HepG2 (cell line): ENCODE results near the gene MRI1. TPM values are rescaled to one million over a fixed set of nuclear protein-coding genes. Genes with fewer than 3 reads are reported as not detected.

ENCODE experiments used
- AGO2 ChIP-seq: fragments of 200-400 bp; formaldehyde crosslinking; optimal IDR thresholded peaks from 2 replicates; pipeline ENCODE3; 2017; ENCODE audit warnings: mild to moderate bottlenecking, low read depth, low read length, moderate library complexity
- ARID2 ChIP-seq: sonication (generic); formaldehyde crosslinking; IDR thresholded peaks from 2 replicates; pipeline ENCODE4 v1.8.1; 2022; ENCODE audit warnings: mild to moderate bottlenecking, missing genetic modification reagents, borderline replicate concordance
- CCAR2 ChIP-seq: fragments of 200-400 bp; formaldehyde crosslinking; optimal IDR thresholded peaks from 2 replicates; pipeline ENCODE3; 2018; ENCODE audit warnings: low read depth, mild to moderate bottlenecking, low read length, moderate library complexity
- DMAP1 ChIP-seq: IDR thresholded peaks from 2 replicates; pipeline ENCODE4 v1.6.1; 2016
- DNMT1 ChIP-seq: sonication (generic); formaldehyde crosslinking; IDR thresholded peaks from 2 replicates; pipeline ENCODE4 v1.5.1; 2020; ENCODE audit warnings: mild to moderate bottlenecking, missing genetic modification reagents
- EHMT2 ChIP-seq: fragments of 200-600 bp; sonication (generic); IDR thresholded peaks from 2 replicates; pipeline ENCODE4 v1.7.0; 2017; ENCODE audit warnings: antibody characterized with exemption, low read depth, low read length, borderline replicate concordance
- KMT2A ChIP-seq: sonication (generic); formaldehyde crosslinking; IDR thresholded peaks from 2 replicates; pipeline ENCODE4 v1.4.0; 2020; ENCODE audit warnings: missing genetic modification reagents
- MEF2D ChIP-seq: sonication (generic); formaldehyde crosslinking; IDR thresholded peaks from 2 replicates; pipeline ENCODE4 v1.5.1; 2020; ENCODE audit warnings: mild to moderate bottlenecking, missing genetic modification reagents
- MXI1 ChIP-seq: IDR thresholded peaks from 3 replicates; pipeline ENCODE4 v1.6.1; 2012; ENCODE audit warnings: low read depth, low read length, inconsistent platforms, borderline replicate concordance
- NCOR1 ChIP-seq: fragments of 200-600 bp; sonication (generic); IDR thresholded peaks from 2 replicates; pipeline ENCODE4 v1.7.0; 2017; ENCODE audit warnings: antibody characterized with exemption, low read length, borderline replicate concordance
- RARG ChIP-seq: sonication (generic); formaldehyde crosslinking; IDR thresholded peaks from 2 replicates; pipeline ENCODE4 v1.4.0; 2020; ENCODE audit warnings: low read depth, mild to moderate bottlenecking, missing genetic modification reagents
- RBM22 ChIP-seq: fragments of 200-400 bp; formaldehyde crosslinking; optimal IDR thresholded peaks from 2 replicates; pipeline ENCODE3; 2017; ENCODE audit warnings: mild to moderate bottlenecking, low read length, moderate library complexity
- SRSF1 ChIP-seq: fragments of 200-400 bp; formaldehyde crosslinking; optimal IDR thresholded peaks from 2 replicates; pipeline ENCODE3; 2017; ENCODE audit warnings: mild to moderate bottlenecking, low read depth, low read length, moderate library complexity
- ZBTB42 ChIP-seq: sonication (generic); formaldehyde crosslinking; IDR thresholded peaks from 2 replicates; pipeline ENCODE4 v1.5.0; 2020; ENCODE audit warnings: mild to moderate bottlenecking, missing genetic modification reagents
- ZFAT ChIP-seq: sonication (generic); formaldehyde crosslinking; conservative IDR thresholded peaks from 2 replicates; pipeline ENCODE4 v1.8.1; 2023; ENCODE audit warnings: missing genetic modification reagents, inconsistent platforms
- ZFP1 ChIP-seq: IDR thresholded peaks from 2 replicates; pipeline ENCODE4 v1.6.1; 2016
- ZNF143 ChIP-seq: sonication (generic); formaldehyde crosslinking; IDR thresholded peaks from 2 replicates; pipeline ENCODE4 v1.4.0; 2020; ENCODE audit warnings: missing genetic modification reagents
- polyA plus RNA-seq, 8 experiments: library from polyadenylated mRNA; depleted of rRNA in 3 of 8; stranded (reverse) in 7 of 8; unstranded in 1 of 8; fragments of >200 nt; fragmentation: Illumina TruSeq in 4 of 8; extraction: Trizol in 4 of 8; gene quantifications; 2 replicates each; pipeline versions ENCODE4 v1.2.1 to v1.2.3, GENCODE V29; 2011 to 2016; ENCODE audit warnings: low read depth in 4 of 8, missing spikeins in 1 of 8, mixed read lengths in 1 of 8; ENCODE audit not compliant: insufficient read depth in 1 of 8
- total RNA-seq, 5 experiments: library from RNA; depleted of rRNA; stranded (reverse); fragments of >200 nt; fragmentation: Illumina TruSeq; extraction: Trizol; gene quantifications; 2 replicates each; pipeline ENCODE4 v1.2.3, GENCODE V29; 2016; ENCODE audit warnings: low read depth in 1 of 5
- TF ChIP-seq, protein P1 (sequence below): sonication (generic); formaldehyde crosslinking; IDR thresholded peaks from 2 replicates; pipeline ENCODE4 v1.4.0; 2020; ENCODE audit warnings: low read depth, missing genetic modification reagents
- TF ChIP-seq, protein P2 (sequence below): sonication (generic); formaldehyde crosslinking; IDR thresholded peaks from 2 replicates; pipeline ENCODE4 v1.4.0; 2020; ENCODE audit warnings: missing genetic modification reagents
- TF ChIP-seq, protein P3 (sequence below): sonication (generic); formaldehyde crosslinking; IDR thresholded peaks from 2 replicates; pipeline ENCODE4 v1.5.1; 2020; ENCODE audit warnings: mild to moderate bottlenecking, missing genetic modification reagents, borderline replicate concordance

MRI1 gene
- total and polyA plus RNA-seq, 2 of the 13 experiments (the other 11 are each of a cell fraction or from before 2014, with no cell fraction given) = 20.1 to 20.6 TPM

DNA sequence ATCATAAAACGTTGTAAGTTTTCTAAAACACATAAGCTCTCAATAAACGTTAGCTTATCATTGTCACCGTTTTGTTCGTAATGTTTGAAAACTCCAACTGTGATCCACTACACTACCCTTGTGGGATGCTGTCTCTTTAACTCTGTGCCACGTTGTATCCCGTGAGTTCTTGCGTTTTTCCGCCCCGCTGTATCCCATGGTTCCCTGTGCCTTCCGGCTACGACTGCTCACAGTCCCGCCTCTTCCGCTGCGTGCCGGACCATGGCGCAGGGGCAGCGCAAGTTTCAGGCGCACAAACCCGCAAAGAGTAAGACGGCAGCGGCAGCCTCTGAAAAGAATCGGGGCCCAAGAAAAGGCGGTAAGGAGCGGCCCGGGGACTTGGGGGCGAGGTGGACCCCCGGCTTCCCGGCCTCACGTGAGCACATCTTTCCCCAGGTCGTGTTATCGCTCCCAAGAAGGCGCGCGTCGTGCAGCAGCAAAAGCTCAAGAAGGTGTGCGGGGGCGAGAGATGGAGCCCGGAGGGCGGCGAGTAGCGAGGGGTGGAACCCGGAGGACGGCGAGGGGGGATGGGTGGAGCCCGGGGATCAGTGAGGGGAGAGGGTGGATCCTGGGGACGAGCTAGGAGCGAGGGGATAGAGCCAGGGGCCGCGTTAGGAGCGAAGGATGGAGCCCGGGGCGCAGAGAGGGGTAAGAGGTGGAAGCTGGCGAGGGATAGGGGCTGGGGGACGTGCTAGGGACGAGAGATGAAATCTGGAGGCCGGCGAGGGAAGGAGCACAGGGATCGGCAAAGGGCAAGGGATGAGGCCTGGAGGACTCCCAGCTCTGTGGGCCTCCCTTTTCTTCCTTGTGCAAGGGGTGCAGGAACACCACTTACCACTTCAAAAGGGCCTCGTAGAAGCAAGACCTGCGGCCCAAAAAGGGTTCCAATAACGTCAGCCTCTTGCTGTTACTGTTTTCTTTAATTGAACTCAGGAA is 10.2 kb downstream of the MRI1 start, which contains the start of gene C19orf53 (continued):
- TF ChIP-seq, protein P1, sequence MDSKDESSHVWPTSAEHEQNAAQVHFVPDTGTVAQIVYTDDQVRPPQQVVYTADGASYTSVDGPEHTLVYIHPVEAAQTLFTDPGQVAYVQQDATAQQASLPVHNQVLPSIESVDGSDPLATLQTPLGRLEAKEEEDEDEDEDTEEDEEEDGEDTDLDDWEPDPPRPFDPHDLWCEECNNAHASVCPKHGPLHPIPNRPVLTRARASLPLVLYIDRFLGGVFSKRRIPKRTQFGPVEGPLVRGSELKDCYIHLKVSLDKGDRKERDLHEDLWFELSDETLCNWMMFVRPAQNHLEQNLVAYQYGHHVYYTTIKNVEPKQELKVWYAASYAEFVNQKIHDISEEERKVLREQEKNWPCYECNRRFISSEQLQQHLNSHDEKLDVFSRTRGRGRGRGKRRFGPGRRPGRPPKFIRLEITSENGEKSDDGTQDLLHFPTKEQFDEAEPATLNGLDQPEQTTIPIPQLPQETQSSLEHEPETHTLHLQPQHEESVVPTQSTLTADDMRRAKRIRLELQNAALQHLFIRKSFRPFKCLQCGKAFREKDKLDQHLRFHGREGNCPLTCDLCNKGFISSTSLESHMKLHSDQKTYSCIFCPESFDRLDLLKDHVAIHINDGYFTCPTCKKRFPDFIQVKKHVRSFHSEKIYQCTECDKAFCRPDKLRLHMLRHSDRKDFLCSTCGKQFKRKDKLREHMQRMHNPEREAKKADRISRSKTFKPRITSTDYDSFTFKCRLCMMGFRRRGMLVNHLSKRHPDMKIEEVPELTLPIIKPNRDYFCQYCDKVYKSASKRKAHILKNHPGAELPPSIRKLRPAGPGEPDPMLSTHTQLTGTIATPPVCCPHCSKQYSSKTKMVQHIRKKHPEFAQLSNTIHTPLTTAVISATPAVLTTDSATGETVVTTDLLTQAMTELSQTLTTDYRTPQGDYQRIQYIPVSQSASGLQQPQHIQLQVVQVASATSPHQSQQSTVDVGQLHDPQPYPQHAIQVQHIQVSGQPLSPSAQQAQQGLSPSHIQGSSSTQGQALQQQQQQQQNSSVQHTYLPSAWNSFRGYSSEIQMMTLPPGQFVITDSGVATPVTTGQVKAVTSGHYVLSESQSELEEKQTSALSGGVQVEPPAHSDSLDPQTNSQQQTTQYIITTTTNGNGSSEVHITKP (CRISPR knock-in tag) = peak; percentile 74; the same call in 1 of the 2 replicates
- TF ChIP-seq KMT2A (CRISPR knock-in tag) = peak; percentile 72
- TF ChIP-seq MEF2D = peak; percentile 91
- TF ChIP-seq AGO2 = peak; percentile 95
- no peak for TF ChIP-seq ZBTB42 (CRISPR knock-in tag)
- TF ChIP-seq CCAR2 = no peak
- peak; percentile 88 for TF ChIP-seq RBM22
- no peak for TF ChIP-seq NCOR1
- peak; percentile 74 for TF ChIP-seq SRSF1
- no peak for TF ChIP-seq EHMT2
- no peak for TF ChIP-seq RARG
- TF ChIP-seq, protein P2, sequence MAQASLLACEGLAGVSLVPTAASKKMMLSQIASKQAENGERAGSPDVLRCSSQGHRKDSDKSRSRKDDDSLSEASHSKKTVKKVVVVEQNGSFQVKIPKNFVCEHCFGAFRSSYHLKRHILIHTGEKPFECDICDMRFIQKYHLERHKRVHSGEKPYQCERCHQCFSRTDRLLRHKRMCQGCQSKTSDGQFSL (CRISPR knock-in tag) = no peak
- no peak for TF ChIP-seq ARID2
- TF ChIP-seq DNMT1 (CRISPR knock-in tag) = 0 out of 2 replicates have a peak, but pooled peaks have one; percentile 50
- peak; percentile 81; the same call in 2 of the 3 replicates for TF ChIP-seq MXI1
- TF ChIP-seq ZFAT (CRISPR knock-in tag) = no peak
- TF ChIP-seq DMAP1 (CRISPR knock-in tag) = peak; percentile 81
- TF ChIP-seq, protein P3, sequence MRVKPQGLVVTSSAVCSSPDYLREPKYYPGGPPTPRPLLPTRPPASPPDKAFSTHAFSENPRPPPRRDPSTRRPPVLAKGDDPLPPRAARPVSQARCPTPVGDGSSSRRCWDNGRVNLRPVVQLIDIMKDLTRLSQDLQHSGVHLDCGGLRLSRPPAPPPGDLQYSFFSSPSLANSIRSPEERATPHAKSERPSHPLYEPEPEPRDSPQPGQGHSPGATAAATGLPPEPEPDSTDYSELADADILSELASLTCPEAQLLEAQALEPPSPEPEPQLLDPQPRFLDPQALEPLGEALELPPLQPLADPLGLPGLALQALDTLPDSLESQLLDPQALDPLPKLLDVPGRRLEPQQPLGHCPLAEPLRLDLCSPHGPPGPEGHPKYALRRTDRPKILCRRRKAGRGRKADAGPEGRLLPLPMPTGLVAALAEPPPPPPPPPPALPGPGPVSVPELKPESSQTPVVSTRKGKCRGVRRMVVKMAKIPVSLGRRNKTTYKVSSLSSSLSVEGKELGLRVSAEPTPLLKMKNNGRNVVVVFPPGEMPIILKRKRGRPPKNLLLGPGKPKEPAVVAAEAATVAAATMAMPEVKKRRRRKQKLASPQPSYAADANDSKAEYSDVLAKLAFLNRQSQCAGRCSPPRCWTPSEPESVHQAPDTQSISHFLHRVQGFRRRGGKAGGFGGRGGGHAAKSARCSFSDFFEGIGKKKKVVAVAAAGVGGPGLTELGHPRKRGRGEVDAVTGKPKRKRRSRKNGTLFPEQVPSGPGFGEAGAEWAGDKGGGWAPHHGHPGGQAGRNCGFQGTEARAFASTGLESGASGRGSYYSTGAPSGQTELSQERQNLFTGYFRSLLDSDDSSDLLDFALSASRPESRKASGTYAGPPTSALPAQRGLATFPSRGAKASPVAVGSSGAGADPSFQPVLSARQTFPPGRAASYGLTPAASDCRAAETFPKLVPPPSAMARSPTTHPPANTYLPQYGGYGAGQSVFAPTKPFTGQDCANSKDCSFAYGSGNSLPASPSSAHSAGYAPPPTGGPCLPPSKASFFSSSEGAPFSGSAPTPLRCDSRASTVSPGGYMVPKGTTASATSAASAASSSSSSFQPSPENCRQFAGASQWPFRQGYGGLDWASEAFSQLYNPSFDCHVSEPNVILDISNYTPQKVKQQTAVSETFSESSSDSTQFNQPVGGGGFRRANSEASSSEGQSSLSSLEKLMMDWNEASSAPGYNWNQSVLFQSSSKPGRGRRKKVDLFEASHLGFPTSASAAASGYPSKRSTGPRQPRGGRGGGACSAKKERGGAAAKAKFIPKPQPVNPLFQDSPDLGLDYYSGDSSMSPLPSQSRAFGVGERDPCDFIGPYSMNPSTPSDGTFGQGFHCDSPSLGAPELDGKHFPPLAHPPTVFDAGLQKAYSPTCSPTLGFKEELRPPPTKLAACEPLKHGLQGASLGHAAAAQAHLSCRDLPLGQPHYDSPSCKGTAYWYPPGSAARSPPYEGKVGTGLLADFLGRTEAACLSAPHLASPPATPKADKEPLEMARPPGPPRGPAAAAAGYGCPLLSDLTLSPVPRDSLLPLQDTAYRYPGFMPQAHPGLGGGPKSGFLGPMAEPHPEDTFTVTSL (CRISPR knock-in tag) = no peak
- peak; percentile 100 for TF ChIP-seq ZNF143 (CRISPR knock-in tag)
- TF ChIP-seq ZFP1 (CRISPR knock-in tag) = no peak
